ENCODE data around the gene LRRC47.
"Not testable (repeated sequence)": the region's sequence is repeated elsewhere in the genome, so short reads cannot be mapped to it uniquely, and the experiment has no call there.

The LRRC47 gene

DNA sequence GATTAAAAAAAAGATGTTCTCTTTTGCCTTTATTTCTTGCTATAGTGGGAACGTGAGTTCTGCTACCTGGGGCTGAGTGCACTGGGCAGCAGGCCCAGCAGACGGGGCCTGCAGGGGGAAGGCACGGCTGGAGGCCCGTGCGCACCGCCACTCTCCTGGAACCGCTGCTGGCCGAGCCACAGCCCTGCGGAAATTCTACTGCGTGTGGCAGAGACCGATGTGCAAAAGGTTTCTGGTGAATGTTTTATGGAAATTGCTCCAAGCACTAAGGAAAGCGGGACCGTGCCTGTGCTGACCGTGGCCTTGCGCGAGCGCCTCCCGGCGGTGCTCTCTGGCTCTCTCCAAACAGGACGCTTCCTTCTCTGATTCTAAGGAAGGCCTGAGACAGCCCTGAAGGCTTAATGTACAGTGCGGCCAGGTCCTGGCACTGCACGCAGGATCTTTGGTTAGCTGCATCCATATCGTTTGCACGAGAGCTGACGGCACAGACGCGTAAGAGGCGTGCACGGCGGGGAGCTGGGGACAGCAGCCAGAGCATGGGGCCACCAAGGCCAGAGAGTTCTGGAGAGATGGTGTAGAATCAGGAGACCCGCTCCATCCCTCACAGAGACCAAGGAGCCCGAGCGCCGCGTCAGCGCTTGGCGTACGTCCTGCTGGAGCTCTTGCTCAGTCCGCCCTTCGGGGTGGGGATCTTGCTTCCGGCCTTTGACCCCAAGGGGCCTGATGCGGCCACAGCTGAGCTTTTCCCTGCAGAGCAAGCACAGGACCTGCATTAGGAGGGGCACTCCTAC, 18.7 kb upstream of the LRRC47 start:
- no peak for DNase-seq

DNA sequence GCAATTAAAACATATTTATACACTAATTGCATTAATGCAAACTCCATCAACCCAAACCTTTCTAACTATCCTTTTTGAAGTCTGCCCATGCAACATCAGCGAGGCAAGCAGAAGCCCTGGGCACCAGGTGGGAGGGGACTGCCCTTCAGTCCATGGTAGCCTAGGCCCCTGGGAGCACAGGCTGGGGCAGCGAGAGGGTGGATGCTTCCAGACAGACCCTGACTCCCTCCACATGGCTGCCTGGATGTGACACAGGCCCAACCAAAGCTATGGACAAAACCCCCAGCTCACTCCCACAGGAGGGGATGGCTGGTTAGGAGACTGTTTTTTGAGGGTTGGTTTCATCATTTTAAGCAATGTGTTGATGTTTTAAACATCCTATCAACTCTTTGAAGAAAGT, 17.8 kb upstream of the LRRC47 start:
- no peak for DNase-seq

DNA sequence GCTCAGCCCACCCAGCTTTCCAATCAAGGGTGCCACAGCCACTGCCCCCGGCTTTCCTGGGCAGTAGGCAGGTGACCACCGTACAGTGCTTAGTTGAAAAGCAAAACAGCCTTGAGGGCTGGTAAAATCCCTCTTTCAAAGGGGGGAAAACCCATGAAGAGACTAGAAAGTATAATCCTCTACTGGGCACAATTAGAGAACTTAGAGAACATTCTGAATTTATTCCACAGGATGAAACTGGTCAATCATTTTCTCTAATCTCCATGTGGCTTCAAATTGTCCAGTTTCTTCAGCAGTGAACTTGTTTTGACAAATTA, 15.3 kb upstream of the LRRC47 start:
- DNase-seq, result no peak

DNA sequence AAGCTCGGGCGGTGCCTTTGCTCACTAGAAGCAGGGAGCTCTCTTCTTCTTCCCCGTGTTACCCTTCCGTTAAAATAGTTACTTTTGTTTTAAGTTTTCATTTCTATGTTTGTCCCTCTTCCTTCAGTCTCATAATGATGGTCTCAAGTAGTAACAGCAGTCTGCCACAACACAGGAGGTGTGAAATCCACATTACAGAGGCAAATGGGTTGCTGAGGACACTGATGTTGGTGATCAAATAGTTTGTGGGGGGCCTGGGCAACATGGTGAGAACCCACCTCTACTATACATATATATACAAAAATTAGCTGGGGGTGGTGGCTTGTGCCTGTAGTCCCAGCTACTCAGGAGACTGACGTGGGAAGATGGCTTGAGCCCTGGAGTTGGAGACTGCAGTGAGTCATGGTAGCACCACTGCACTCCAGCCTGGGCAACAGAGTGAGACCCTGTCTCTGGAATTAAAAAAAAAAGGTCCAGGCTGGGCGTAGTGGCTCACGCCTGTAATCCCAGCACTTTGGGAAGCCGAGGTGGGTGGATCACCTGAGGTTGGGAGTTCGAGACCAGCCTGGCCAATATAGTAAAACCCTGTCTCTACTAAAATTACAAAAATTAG, 14.0 kb upstream of the LRRC47 start:
- DNase-seq, result not testable (repeated sequence)

DNA sequence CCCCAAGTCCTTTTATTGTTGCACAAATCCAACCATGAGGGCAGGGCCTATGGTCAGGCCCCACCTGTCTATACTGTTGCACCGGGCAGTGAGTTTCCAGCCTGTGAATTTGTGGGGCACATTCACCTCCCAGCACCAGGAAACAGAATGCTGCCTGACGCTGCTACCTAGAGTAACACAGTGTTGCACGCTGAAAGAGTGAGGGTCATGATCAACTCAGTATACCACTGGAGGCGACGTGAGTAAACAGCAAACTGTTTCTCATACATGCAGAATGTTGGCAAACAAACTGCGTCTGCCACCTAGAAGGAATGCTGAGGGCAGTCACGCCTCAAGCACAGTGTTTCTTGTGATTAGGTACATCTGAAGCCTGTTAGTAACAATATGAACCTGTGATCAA, 13.4 kb upstream of the LRRC47 start:
- DNase-seq, result no peak

DNA sequence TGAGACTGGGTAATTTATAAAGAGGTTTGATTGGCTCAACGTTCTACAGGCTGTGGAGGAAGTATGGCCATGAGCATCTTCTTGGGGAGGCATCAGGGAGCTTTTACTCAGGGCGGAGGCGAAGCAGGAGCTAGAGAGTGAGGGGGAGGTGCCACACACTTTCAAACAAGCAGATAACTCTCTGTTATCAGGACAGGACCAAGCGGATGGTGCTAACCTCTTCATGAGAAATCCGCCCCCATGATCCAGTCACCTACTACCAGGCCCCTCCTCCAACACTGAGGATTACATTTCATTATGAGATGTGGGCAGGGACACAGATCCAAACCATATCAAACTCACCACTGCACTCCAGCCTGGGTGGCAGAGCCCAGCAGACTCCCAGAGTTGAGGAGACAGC, 11.5 kb upstream of the LRRC47 start:
- DNase-seq, result no peak

DNA sequence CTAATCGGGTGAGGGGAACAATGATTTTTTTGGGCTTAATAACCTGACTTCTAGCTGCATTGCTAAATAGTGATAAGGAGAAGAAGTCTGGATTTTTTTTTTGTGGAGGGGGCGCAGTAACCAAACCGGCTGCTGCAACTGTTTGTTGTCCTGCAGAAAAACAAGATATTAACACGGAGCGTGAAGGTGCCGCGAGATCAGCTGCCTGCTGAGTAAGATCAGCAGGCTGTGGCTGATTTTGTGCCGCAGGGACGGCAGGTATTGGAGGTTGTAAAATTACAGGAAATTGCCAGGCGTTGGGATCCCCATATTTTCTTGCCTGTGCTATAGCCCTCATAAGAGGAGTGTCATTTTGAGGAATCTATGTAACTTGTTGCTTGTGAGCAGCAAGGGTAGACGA, 8.7 kb upstream of the LRRC47 start:
- DNase-seq, result no peak

DNA sequence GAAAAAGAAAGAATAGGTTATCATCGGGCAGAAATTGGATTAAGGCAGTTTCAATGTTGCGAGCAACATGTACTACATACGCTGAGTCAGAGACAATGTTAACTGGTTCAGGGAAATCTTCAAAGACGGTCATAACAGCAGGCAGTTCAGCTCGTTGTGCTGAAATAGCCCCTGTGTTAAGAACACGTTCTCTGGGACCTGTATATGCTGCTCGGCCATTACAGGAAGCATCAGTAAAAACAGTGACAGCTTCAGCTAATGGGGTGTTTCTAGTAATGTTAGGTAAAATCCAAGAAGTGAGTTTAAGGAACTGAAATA, 8.3 kb upstream of the LRRC47 start:
- not testable (repeated sequence) for DNase-seq

DNA sequence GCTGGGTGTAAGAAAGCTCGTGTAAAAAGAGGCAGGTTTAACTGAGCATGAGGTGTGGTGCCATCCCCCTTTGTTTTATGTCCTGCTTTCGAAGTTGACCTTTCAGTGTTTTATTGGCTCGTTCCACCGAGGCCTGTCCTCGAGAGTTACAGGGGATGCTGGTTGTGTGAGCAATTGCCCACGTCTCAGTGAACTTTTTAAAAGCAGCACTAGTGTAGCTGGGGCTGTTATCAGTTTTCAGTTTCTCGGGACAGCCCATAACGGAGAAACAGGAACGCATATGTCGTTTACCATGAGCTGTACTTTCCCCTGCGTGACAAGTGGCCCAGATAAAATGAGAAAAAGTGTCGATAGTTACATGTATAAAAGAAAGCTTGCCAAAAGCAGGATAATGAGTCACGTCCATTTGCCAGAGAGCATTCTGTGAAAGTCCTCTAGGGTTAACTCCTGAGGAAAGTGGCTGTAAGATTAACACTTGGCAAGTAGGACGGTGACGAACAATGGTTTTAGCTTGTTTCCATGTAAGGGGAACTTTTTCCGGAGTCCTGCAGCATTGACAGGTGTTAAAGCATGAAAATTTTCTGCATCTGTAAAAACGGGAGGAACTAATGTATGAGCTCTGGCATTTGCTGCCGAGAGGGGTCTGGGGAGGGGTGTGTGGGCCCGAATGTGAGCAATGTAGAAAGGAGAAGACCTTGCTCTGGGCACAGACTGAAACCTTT, 7.8 kb upstream of the LRRC47 start:
- no peak for DNase-seq

DNA sequence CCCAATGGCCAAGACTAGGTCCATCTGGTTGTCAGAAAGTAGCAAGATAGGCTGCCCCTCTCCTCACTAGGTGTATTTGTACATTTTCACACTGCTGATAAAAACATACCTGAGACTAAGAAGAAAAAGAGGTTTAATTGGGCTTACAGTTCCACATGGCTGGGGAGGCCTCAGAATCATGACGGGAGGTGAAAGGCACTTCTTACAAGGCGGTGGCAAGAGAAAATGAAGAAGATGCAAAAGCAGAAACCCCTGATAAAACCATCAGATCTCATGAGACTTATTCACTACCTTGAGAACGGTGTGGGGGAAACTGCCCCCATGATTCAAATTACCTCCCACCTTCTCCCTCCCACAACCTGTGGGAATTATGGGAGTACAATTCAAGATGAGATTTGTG, 4.5 kb upstream of the LRRC47 start:
- DNase-seq, result not testable (repeated sequence)

DNA sequence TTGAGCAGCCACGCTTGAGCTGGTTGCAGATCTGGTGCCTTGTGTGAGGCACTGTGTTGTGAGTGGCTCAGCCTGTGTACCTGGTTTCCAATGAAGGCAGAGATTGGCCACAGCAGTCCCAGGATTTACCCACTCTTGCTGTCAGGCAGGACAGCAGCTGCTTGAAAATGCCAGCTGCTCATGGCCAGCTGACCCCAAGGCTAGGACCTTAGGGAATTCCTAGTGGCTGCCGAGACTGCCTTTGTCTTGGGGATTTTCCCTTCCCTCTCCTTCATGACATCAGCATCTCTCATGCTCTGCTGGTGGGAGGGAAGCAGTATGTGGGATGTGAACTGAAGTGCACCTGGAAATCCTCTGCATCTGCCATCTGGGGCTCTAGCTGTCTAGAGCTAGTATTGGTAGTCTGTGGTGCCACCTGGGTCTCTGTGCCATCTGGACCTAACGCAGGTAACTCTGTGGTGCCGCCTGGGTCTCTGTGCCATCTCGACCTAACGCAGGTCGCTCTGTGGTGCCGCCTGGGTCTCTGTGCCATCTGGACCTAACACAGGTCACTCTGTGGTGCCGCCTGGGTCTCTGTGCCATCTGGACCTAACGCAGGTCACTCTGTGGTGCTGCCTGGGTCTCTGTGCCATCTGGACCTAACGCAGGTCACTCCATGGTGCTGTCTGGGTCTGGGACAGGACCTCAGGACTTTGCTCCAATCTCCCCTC, 3.8 kb upstream of the LRRC47 start:
- no peak for DNase-seq

DNA sequence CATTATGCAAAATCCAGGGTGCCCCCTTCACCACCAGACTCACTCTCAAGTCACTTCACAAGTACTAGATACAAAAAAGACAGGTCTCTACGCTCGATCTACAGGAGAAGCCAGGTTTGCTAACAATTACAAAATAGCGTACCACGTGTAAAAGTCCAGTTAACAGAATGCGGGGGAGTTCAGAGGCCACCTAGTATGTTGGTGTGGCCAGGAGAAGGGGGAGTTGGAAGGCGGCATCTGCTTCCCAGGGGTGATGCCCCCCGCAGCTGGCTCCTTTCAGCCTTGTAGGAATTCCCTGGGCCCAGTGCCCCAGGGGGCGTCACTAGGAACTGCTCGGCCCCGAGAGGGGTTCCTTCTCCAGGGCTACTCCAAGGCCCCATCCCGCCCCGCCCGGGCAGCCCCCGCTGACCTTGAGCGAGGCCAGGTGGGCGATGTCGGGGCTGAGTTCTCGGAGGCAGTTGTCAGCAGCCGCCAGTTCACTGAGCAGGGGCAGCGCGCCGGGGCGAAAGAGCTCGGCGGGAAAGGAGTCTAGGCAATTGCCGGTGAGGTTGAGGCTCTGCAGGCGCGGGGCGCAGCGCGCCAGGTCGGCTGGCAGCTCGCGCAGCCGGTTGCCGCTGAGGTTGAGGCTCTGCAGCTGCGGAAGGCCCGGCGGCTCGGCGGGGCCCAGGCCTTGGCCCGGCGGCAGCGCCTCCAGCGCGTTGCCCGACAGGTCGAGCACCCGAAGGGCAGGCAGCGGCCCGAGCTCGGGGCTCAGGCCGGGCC, 664 bp downstream of the LRRC47 start:
- DNase-seq, result peak; percentile 39

DNA sequence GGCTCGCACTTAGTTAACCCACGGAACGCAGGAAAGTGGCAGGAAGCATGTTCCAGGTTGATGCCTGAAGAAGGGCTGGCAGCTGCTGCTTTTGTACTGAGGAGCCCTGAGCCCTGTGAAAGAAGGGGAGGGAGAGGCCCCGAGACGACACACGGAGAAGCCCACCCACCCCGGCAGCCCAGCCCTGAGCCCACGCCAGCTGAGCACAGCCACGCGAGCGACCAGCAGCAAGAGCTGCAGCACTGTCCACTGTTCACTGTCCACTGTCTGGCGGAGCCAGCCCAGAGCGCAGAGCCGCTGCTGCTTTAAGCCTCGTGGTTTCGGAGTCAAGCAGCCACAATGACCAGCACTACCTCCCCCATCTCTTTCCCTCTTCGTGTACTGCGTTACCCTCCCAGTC, 5.3 kb downstream of the LRRC47 start:
- no peak for DNase-seq

DNA sequence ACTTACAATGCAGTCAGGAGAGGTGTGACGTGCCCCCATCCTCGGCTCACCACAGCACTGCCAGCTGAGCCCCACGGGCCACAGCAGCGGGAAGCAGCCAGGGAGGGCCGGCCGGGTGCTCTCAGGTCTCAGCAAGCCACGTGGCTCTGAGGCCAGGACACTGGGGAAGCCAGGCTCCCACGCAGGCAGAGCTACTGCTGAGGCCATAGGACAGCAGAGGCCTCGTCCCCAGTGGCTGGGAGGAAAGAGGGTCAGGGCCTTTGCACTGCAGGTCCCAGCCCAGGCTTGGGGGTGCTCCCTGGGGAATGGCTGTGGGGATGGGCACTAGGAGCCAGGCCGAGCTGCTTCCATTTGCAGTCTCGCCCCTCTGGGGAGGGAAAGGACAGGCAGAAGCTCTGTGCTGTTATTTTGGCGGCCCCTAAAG, 5.8 kb downstream of the LRRC47 start:
- DNase-seq, result no peak

DNA sequence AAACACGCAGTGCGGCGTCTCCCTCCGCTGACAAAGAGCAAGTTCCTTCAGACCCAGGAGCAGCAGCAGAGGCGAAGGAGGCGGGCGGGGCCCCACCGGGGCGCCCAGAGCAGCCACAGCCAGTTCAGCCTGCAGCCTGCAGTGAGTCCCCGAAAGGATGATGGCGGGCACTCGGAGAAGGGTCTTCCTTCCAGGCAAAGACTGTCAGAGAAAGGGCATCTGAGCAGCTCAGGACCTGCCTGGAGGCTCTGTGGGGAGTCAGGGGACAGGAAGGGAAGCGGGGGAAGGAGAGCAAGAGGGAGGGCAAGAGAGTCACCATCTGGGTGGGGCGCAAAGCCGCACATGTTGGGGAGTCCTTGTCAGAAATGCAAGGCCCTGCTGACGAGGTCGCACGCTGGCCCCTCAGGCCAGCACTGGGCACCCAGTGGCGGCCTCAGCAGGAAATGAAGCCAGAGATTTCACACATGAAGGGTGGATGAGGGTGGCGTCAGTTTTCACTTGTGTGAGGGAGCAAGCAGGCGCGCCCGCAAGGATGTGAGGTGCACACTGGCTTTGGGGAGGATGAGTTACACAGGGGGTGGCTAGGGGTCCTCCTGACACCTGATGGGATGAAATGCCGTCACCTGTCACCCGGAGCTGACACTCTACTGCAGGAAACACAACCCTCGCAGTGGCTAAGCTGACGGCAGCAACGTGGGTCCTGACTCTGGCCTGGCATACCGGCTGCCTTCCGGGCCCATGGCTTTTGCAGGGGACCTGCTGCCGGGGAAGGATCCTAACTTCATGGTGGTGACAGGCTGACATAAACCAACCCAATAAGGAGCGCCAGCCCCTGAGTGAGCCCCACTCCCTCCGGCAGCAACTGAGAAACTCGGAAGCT, 6.6 kb downstream of the LRRC47 start:
- no peak for DNase-seq

DNA sequence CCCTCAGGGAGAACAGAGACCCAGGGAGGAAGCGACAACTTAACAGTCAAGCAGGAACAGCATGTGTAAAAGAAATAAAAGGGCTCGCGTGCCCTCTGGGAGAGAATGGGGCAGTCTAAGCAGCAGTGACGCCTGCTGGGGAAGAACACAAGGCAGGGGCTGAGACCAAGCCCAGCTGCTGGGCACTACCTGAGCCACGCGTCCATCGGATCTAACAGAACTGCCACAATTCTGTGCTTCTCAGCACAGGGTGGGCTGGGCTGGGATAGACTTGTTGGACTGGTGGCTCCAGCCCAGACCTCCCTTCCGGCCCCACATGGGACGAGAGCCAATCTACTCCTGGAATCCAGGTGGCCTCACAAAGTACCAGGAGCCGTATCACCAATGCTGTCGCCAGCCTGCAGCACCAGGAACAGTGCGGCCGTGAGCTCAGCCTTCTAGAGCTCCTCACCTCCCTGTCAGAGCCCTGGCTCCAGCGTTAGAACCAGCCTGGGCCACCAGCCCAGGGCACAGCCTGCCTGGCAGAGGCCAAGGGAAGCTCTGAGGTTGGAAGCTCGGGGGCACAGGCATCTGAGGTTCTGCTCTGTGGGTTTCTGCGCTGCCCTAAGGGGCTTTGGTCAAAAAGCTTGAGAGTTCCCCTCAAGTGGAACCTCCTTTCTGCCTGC, 7.4 kb downstream of the LRRC47 start:
- no peak for DNase-seq

DNA sequence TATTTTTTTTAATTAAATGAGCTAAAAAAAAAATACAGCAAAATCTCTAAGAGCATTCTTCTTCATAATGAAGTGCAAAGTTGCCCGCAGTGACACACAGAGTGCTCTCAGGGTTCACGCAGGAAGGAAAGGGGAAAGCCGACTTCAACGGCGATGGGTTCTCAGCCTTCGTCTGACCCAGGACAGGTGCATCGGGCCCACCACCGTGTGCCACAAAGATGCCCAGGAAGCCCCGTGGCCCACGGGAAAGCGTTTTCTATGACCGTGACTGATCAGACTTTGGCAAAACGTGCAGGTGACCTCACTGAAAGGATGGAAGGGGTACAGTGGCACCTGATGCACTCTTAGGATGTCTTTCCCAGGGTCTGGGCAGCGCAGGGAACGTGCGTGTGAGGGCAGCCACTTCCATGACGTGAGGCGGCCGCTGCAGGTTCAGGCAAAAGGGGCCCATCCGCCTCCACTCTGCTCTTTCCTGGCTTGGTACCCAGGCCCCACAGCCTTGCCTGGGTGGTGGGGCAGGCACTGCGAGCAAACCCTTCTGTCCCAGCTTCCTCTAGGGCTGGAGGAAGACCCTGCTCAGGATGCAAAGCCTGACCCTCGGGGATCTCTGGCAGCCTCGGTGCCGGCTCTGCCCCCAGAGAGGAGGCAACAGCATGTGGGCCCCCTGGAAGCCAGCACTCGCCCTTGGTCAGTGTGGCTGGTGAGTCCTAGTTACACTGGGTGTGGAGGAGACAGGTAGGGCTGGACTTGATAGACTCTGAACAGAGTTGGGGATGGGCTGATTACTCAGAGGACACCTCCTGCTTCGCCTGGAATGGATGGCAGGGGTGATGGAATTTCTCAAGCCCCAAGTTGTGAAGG, 8.3 kb downstream of the LRRC47 start:
- DNase-seq, result no peak

DNA sequence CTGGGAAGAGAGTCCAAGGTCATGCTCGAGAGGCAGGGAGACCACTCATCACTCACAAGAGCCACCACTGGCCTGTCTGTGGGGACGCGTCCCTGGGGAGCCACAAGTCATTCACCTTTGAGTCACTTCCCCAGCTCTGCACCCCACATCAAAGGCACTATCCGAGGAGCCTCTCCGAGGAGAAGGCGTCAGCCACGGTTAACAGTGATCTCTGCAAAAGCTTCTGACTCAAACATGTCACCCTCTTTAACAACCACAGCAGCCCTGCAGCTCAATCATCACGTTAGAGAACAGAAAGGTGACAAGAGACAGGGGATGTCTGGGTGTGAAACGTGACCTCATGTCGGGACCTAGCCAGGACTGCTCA, 9.0 kb downstream of the LRRC47 start:
- no peak for DNase-seq

DNA sequence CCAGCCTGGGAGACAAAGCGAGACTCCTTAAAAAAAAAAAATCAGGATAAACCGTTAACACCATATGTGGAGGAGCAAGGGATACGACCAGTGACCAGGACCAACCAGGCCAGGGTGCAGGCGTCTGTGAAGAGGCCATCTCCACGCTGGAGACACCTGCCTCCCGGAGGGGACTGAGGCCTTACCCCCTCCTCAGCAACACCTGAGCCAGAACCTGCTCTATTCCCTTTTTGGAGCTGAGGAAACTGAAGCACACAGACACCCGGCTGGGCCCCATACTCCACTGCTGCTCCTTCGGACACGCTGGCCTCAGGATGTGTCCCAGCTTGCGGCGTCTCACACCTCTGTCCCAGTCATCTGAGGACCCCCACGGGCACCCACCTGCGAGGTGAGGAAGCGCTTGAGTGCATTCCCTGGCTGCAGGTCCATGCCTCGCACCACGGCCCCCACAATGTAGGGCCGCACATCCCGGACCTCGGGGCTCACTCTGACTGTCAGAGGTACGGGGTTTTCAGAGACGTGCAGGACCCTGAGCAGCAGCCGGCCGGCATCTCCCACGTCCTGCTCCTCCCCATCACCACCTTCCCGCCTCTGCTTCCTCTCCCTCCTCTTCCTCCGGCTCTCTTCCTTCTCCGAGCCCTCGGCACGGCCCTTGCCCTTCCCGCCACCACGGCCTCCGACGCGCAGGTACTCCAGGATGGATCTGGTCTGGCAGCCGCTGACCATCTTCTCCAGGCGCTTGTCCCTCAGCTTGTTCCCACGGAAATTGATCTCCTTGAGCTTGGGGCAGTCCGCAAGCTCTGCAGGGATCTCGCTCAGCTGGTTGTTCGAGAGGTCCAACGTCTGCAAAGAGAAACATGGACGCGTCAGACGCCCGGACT, 9.6 kb downstream of the LRRC47 start:
- no peak for DNase-seq

Data from RPMI8226 (cell line).